Measurements from ENCODE around the gene BMPR1A. TPM values are rescaled to one million over a fixed set of nuclear protein-coding genes. Genes with fewer than 3 reads are reported as not detected.
"Not testable (repeated sequence)": the region's sequence is repeated elsewhere in the genome, so short reads cannot be mapped to it uniquely, and the experiment has no call there.

The BMPR1A gene
- total RNA-seq, 5 donors from 2014 or later (not counting 1 experiment from before 2014, with no cell fraction given), result 7.8 to 15.0 (median 11.4) TPM

- Histone ChIP-seq H3K9me3 (no peaks in the 10 kb centered on the region), H3K27ac (ENCODE audit: low read length) (no peak overlapping the region), H3K4me1 (ENCODE audit: control insufficient read depth in 1 of 2, extremely low read depth in 1 of 2, insufficient read depth in 2 of 2, low read length in 2 of 2) (no peaks in the 10 kb centered on the region), H3K27me3 (replicated peaks in 1 of 2; ENCODE audit: control insufficient read depth in 2 of 2, extremely low read depth in 1 of 2, insufficient read depth in 2 of 2, low read length in 1 of 2) (no peaks in the 10 kb centered on the region), H3K4me3 (ENCODE audit: control insufficient read depth in 1 of 2, extremely low read depth in 1 of 2, low read length in 1 of 2) (no peak overlapping the region), H3K36me3 (ENCODE audit: control insufficient read depth in 2 of 2, extremely low read depth in 1 of 2, insufficient read depth in 1 of 2, low read length in 1 of 2) (no peaks in the 10 kb centered on the region)
- H3K27me3 Mint-ChIP-seq, result no peaks in the 10 kb centered on the region
- DNase-seq, result no peak
- no peaks in the 10 kb centered on the region for H3K9me3 Mint-ChIP-seq
- POLR2A ChIA-PET, result no interaction called here
- peaks cover 38% of the 10 kb centered on the region for H3K36me3 Mint-ChIP-seq
- no peak for ATAC-seq (replicated peaks in 1 of 4)
- CTCF ChIA-PET, result interaction anchor here in 1 of 2 donors (1.3 kb wide), 1 partner anchor 95 kb away, joined by 3 read pairs; no protein-coding TSS in a partner anchor
- no CpG with 5 or more reads among the region's 3 CpGs for WGBS (ENCODE audit: insufficient coverage)
- no peak overlapping the region for H3K4me3 Mint-ChIP-seq
- H3K27ac Mint-ChIP-seq, result no peak overlapping the region
- H3K4me1 Mint-ChIP-seq, result no peaks in the 10 kb centered on the region
Observed at GRCh38 chr10:86846088-86846487, 89.7 kb downstream of the BMPR1A start.

DNA sequence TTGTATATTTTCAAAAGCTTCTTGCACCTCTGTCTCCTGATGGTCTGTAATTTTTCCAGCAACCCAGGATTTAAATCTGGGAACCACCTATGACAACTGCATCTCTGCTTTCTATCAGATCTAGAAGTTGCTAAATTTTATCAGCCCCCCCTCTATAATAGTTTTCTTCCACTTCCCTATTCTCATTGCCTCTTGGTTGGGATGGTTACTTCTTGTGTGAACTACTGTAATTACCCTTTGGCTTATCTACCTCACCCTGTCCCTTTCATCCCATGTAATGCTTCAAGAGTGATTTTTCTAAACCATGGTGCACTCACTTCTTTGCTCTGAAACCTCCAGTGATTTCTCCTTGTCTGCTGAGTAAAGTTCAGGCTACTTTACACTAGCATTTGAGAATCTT lies 92.3 kb downstream of the BMPR1A start:
- ATAC-seq (replicated peaks in 1 of 4), result no peak
- Mint-ChIP-seq H3K36me3 (peaks cover 30% of the 10 kb centered on the region), H3K9me3 (peaks cover 0 to 5% (median 4%) of the 10 kb centered on the region in 3 donors), H3K4me1 (no peaks in the 10 kb centered on the region), H3K27me3 (no peaks in the 10 kb centered on the region), H3K4me3 (no peak overlapping the region), H3K27ac (no peak overlapping the region)
- H3K36me3 ChIP-seq (ENCODE audit: control insufficient read depth in 2 of 2, extremely low read depth in 1 of 2, insufficient read depth in 1 of 2, low read length in 1 of 2), result no peaks in the 10 kb centered on the region
- ChIA-PET POLR2A (no interaction called here), CTCF (no interaction called here)
- DNase-seq, result no peak
- no peak overlapping the region for H3K4me3 ChIP-seq (ENCODE audit: control insufficient read depth in 1 of 2, extremely low read depth in 1 of 2, low read length in 1 of 2)
- H3K27me3 ChIP-seq (replicated peaks in 1 of 2; ENCODE audit: control insufficient read depth in 2 of 2, extremely low read depth in 1 of 2, insufficient read depth in 2 of 2, low read length in 1 of 2), result no peaks in the 10 kb centered on the region
- no peaks in the 10 kb centered on the region for H3K4me1 ChIP-seq (ENCODE audit: control insufficient read depth in 1 of 2, extremely low read depth in 1 of 2, insufficient read depth in 2 of 2, low read length in 2 of 2)
- no peaks in the 10 kb centered on the region for H3K9me3 ChIP-seq
- H3K27ac ChIP-seq (ENCODE audit: low read length), result no peak overlapping the region

DNA sequence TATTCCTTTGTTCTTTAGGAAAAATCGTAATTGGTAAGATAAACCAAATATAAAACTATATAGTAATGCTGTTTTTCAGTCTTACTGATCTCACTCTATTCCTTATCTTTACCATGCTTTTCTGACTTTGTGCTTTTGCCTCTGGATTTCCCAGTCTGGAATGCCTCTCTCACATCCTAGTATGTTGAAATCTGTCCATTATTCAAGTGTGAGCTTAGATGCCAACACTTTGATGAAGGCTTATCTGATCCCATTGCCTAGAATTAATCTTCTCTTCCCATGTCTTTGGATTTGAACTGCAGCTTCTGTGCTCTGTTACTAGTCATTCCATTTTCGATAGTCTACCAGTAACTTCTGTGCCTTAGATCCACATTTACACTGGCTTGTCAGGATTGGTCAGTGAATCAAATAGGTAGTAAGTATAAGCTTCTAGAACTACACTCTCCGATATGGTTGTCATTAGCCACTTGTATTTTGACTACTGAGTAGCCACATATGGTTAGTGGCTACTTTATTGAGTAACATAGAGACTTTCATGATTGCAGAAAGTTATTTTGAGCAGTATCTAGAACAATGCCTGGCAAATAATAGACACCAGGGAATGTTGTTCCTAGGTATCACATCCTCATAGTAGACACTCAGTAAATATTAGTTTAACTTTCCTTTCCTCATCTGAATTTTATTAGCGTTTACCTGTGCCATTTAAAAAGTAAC lies 92.9 kb downstream of the BMPR1A start:
- H3K4me3 ChIP-seq (ENCODE audit: control insufficient read depth in 1 of 2, extremely low read depth in 1 of 2, low read length in 1 of 2), result no peak overlapping the region
- Mint-ChIP-seq H3K27me3 (no peaks in the 10 kb centered on the region), H3K4me3 (no peak overlapping the region), H3K4me1 (no peaks in the 10 kb centered on the region), H3K36me3 (peaks cover 27% of the 10 kb centered on the region), H3K27ac (no peak overlapping the region), H3K9me3 (peaks cover 0 to 5% (median 4%) of the 10 kb centered on the region in 3 donors)
- no CpG with 5 or more reads among the region's 4 CpGs for WGBS (ENCODE audit: insufficient coverage)
- ATAC-seq (replicated peaks in 1 of 4) (no peak), DNase-seq (no peak)
- H3K4me1 ChIP-seq (ENCODE audit: control insufficient read depth in 1 of 2, extremely low read depth in 1 of 2, insufficient read depth in 2 of 2, low read length in 2 of 2), result no peaks in the 10 kb centered on the region
- H3K27me3 ChIP-seq (replicated peaks in 1 of 2; ENCODE audit: control insufficient read depth in 2 of 2, extremely low read depth in 1 of 2, insufficient read depth in 2 of 2, low read length in 1 of 2), result no peaks in the 10 kb centered on the region
- H3K27ac ChIP-seq (ENCODE audit: low read length), result no peak overlapping the region
- CTCF ChIA-PET, result no interaction called here
- H3K9me3 ChIP-seq, result no peaks in the 10 kb centered on the region
- no peaks in the 10 kb centered on the region for H3K36me3 ChIP-seq (ENCODE audit: control insufficient read depth in 2 of 2, extremely low read depth in 1 of 2, insufficient read depth in 1 of 2, low read length in 1 of 2)
- POLR2A ChIA-PET, result no interaction called here

DNA sequence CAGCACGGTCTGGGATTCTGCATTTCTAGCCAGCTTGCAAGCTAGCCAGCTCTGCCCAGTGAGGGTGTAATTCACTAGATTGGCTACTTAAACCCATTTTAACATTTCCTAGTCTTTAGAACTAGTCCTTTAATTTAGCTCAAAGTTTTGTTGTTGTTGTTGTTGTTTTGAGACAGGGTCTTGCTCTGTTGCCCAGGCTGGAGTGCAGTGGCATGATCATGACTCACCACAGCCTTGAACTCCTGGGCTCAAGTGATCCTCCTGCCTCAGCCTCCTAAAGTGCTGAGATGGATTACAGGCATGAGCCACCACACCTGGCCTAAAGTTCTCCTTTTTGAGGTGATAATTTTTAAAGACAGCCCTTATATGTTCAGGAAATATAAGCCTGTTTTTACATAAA lies 94.1 kb downstream of the BMPR1A start:
- peaks cover 0 to 5% (median 4%) of the 10 kb centered on the region in 3 donors for H3K9me3 Mint-ChIP-seq
- WGBS (ENCODE audit: insufficient coverage), result no CpG with 5 or more reads among the region's 1 CpG
- H3K36me3 Mint-ChIP-seq, result peaks cover 27% of the 10 kb centered on the region
- Histone ChIP-seq H3K36me3 (ENCODE audit: control insufficient read depth in 2 of 2, extremely low read depth in 1 of 2, insufficient read depth in 1 of 2, low read length in 1 of 2) (no peaks in the 10 kb centered on the region), H3K27ac (ENCODE audit: low read length) (no peak overlapping the region), H3K4me3 (ENCODE audit: control insufficient read depth in 1 of 2, extremely low read depth in 1 of 2, low read length in 1 of 2) (no peak overlapping the region), H3K4me1 (ENCODE audit: control insufficient read depth in 1 of 2, extremely low read depth in 1 of 2, insufficient read depth in 2 of 2, low read length in 2 of 2) (no peaks in the 10 kb centered on the region), H3K27me3 (replicated peaks in 1 of 2; ENCODE audit: control insufficient read depth in 2 of 2, extremely low read depth in 1 of 2, insufficient read depth in 2 of 2, low read length in 1 of 2) (no peaks in the 10 kb centered on the region), H3K9me3 (no peaks in the 10 kb centered on the region)
- POLR2A ChIA-PET, result no interaction called here
- no peak overlapping the region for H3K4me3 Mint-ChIP-seq
- CTCF ChIA-PET, result interaction anchor here in 1 of 2 donors (1.0 kb wide), 1 partner anchor 68 kb away, joined by 4 read pairs; no protein-coding TSS in a partner anchor
- no peak for ATAC-seq (replicated peaks in 1 of 4)
- no peak for DNase-seq
- H3K4me1 Mint-ChIP-seq, result no peaks in the 10 kb centered on the region
- no peak overlapping the region for H3K27ac Mint-ChIP-seq
- H3K27me3 Mint-ChIP-seq, result no peaks in the 10 kb centered on the region

DNA sequence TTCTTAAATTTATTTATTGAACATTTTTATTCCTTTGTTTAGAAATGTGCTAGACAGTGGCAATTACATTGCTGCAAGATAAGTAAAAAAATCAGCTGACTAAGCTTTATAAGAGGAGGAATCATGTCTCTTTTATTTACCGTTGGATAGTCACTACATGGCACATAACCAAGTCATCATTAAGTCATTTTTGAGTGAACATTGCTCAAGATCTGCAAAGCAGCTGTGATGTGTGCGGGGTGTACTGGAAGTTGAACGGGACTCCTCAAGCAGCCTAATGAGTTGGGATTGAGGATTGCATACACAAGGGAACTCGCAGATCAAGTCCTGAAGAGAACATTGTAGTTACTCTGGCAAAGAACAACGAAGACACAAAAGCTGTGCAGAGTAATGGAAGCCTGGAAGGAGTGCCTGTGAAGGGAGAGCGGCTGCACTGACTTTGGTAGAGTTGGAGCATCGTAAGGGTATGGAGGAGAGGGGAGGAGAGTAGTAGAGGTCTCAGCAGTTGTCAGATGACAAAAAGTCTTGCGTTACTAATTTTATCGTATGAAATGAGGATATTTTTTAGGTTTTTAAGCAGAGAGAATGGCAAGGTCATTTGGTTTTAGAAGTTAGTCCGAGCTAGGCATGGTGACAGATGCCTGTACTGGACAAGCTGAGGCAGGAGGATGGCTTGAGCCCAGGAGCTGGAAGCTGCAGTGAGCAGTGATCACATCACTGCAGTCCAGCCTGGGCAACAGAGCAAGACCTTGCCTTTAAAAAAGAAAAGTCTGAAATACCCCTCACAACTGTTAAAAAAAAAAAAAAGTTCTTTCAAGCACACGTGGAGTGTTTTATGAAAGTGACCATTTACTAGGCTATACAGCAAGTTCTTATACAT lies 95.1 kb downstream of the BMPR1A start:
- no peak overlapping the region for H3K4me3 ChIP-seq (ENCODE audit: control insufficient read depth in 1 of 2, extremely low read depth in 1 of 2, low read length in 1 of 2)
- ChIA-PET POLR2A (no interaction called here), CTCF (interaction anchor here (0.6 to 1.0 kb wide), 2 partner anchors 69 to 87 kb away, joined by 4 to 5 read pairs; no protein-coding TSS in a partner anchor)
- H3K36me3 ChIP-seq (ENCODE audit: control insufficient read depth in 2 of 2, extremely low read depth in 1 of 2, insufficient read depth in 1 of 2, low read length in 1 of 2), result no peaks in the 10 kb centered on the region
- no peaks in the 10 kb centered on the region for H3K4me1 ChIP-seq (ENCODE audit: control insufficient read depth in 1 of 2, extremely low read depth in 1 of 2, insufficient read depth in 2 of 2, low read length in 2 of 2)
- H3K36me3 Mint-ChIP-seq, result peaks cover 27% of the 10 kb centered on the region
- H3K9me3 ChIP-seq, result no peaks in the 10 kb centered on the region
- ATAC-seq (replicated peaks in 1 of 4) (no peak), DNase-seq (no peak)
- H3K9me3 Mint-ChIP-seq, result peaks cover 0 to 5% (median 4%) of the 10 kb centered on the region in 3 donors
- H3K27me3 Mint-ChIP-seq, result no peaks in the 10 kb centered on the region
- H3K4me1 Mint-ChIP-seq, result no peaks in the 10 kb centered on the region
- H3K27me3 ChIP-seq (replicated peaks in 1 of 2; ENCODE audit: control insufficient read depth in 2 of 2, extremely low read depth in 1 of 2, insufficient read depth in 2 of 2, low read length in 1 of 2), result no peaks in the 10 kb centered on the region
- 97% methylated on average over 9 of the region's 11 CpGs for WGBS (ENCODE audit: insufficient coverage)
- H3K27ac ChIP-seq (ENCODE audit: low read length), result no peak overlapping the region
- no peak overlapping the region for H3K27ac Mint-ChIP-seq
- H3K4me3 Mint-ChIP-seq, result no peak overlapping the region

GRCh38 chr10:86853582-86853981 lies 97.2 kb downstream of the BMPR1A start:
- DNase-seq; H3K27me3 Mint-ChIP-seq; H3K9me3 Mint-ChIP-seq; H3K27ac ChIP-seq (ENCODE audit: low read length); H3K36me3 ChIP-seq (ENCODE audit: control insufficient read depth in 2 of 2, extremely low read depth in 1 of 2, insufficient read depth in 1 of 2, low read length in 1 of 2); H3K27ac Mint-ChIP-seq; H3K4me3 Mint-ChIP-seq; POLR2A ChIA-PET; H3K27me3 ChIP-seq (replicated peaks in 1 of 2; ENCODE audit: control insufficient read depth in 2 of 2, extremely low read depth in 1 of 2, insufficient read depth in 2 of 2, low read length in 1 of 2); H3K9me3 ChIP-seq; H3K4me1 Mint-ChIP-seq; CTCF ChIA-PET; H3K4me3 ChIP-seq (ENCODE audit: control insufficient read depth in 1 of 2, extremely low read depth in 1 of 2, low read length in 1 of 2); H3K4me1 ChIP-seq (ENCODE audit: control insufficient read depth in 1 of 2, extremely low read depth in 1 of 2, insufficient read depth in 2 of 2, low read length in 2 of 2); ATAC-seq (replicated peaks in 1 of 4): not testable (repeated sequence)
- peaks cover 23% of the 10 kb centered on the region for H3K36me3 Mint-ChIP-seq
- 83% methylated on average over 6 of the region's 12 CpGs for WGBS (ENCODE audit: insufficient coverage)

Data from T-cell (primary cell).